OCI-LY1 (cell line): ENCODE data around the gene ZFYVE16.
"Not testable (repeated sequence)": the region's sequence is repeated elsewhere in the genome, so short reads cannot be mapped to it uniquely, and the experiment has no call there.

Experiments used
- H2AFZ ChIP-seq: fragments of 200-600 bp; sonication (generic), shearing (Covaris generic); 2 replicates; pipeline ENCODE4 v1.6.0; 2014; ENCODE audit warnings: antibody characterized with exemption, mild to moderate bottlenecking, low read length
- H3F3A ChIP-seq: fragments of 200-600 bp; sonication (generic), shearing (Covaris generic); 2 replicates; pipeline ENCODE4 v1.6.0; 2014; ENCODE audit warnings: mild to moderate bottlenecking, antibody characterized with exemption, low read length, moderate library complexity; ENCODE audit not compliant: insufficient read depth
- H3K27ac ChIP-seq: fragments of 200-600 bp; sonication (generic); 2 replicates; pipeline ENCODE4 v1.5.1; 2014; ENCODE audit warnings: low read length, mixed run types, mild to moderate bottlenecking, low read depth; ENCODE audit not compliant: poor library complexity, severe bottlenecking
- H3K27me3 ChIP-seq: fragments of 200-600 bp; sonication (generic); 2 replicates; pipeline ENCODE4 v1.6.0; 2014; ENCODE audit warnings: antibody characterized with exemption, mild to moderate bottlenecking, low read length, moderate library complexity; ENCODE audit not compliant: insufficient read depth
- H3K36me3 ChIP-seq: fragments of 200-600 bp; sonication (generic); 2 replicates; pipeline ENCODE4 v1.6.1; 2014; ENCODE audit warnings: mild to moderate bottlenecking, antibody characterized with exemption, low read length, moderate library complexity, mixed read lengths; ENCODE audit not compliant: insufficient read depth
- H3K4me1 ChIP-seq: fragments of 200-600 bp; sonication (generic); 2 replicates; pipeline ENCODE4 v1.5.1; 2014; ENCODE audit warnings: mild to moderate bottlenecking, low read length, moderate library complexity; ENCODE audit not compliant: insufficient read depth, severe bottlenecking
- H3K4me2 ChIP-seq: fragments of 200-600 bp; sonication (generic), shearing (Covaris generic); 2 replicates; pipeline ENCODE4 v1.6.1; 2014; ENCODE audit warnings: low read length
- H3K4me3 ChIP-seq: fragments of 200-600 bp; sonication (generic); 2 replicates; pipeline ENCODE4 v1.5.1; 2014; ENCODE audit warnings: low read length, low read depth, mild to moderate bottlenecking, mixed read lengths; ENCODE audit not compliant: poor library complexity, severe bottlenecking
- H3K79me2 ChIP-seq: fragments of 200-600 bp; shearing (Covaris generic); 2 replicates; pipeline ENCODE4 v1.6.1; 2016; ENCODE audit warnings: mixed run types, low read length, mixed read lengths; ENCODE audit not compliant: insufficient read depth
- H3K9ac ChIP-seq: fragments of 200-600 bp; sonication (generic), shearing (Covaris generic); 2 replicates; pipeline ENCODE4 v1.6.1; 2014; ENCODE audit warnings: mild to moderate bottlenecking, low read length, mixed read lengths
- H3K9me2 ChIP-seq: fragments of 200-600 bp; sonication (generic), shearing (Covaris generic); 2 replicates; pipeline ENCODE4 v1.6.1; 2014; ENCODE audit warnings: low read depth, mild to moderate bottlenecking, low read length, mixed read lengths
- H3K9me3 ChIP-seq: fragments of 200-600 bp; shearing (Covaris generic); 2 replicates; pipeline ENCODE4 v1.6.1; 2014; ENCODE audit warnings: low read length, mixed read lengths
- H4K20me1 ChIP-seq: fragments of 200-600 bp; sonication (generic), shearing (Covaris generic); 2 replicates; pipeline ENCODE4 v1.6.0; 2016; ENCODE audit warnings: mild to moderate bottlenecking, low read length; ENCODE audit not compliant: insufficient read depth
- CTCF ChIP-seq: fragments of 200-600 bp; sonication (generic), shearing (Covaris generic); IDR thresholded peaks from 2 replicates; pipeline ENCODE4 v1.5.1; 2017; ENCODE audit warnings: mild to moderate bottlenecking, antibody characterized with exemption, low read length, moderate library complexity, mixed read lengths
- EZH2 ChIP-seq: fragments of 200-600 bp; sonication (generic), shearing (Covaris generic); IDR thresholded peaks from 2 replicates; pipeline ENCODE4 v1.8.0; 2017; ENCODE audit warnings: borderline replicate concordance, mixed run types, mild to moderate bottlenecking, antibody characterized with exemption, low read length, moderate library complexity, mixed read lengths

The ZFYVE16 gene

GRCh38 chr5:80399526-80400239 is 8.2 kb upstream of the ZFYVE16 start:
- H3K27me3 ChIP-seq = no peaks in the 10 kb centered on the region
- TF ChIP-seq EZH2 (no peak), CTCF (no peak)
- no peak overlapping the region for H3K27ac ChIP-seq
- H3K9ac ChIP-seq = no peak overlapping the region
- no peaks in the 10 kb centered on the region for H4K20me1 ChIP-seq
- H3K9me2 ChIP-seq = no peaks in the 10 kb centered on the region
- no peaks in the 10 kb centered on the region for H3K79me2 ChIP-seq
- no peaks in the 10 kb centered on the region for H3F3A ChIP-seq
- peaks cover 10% of the 10 kb centered on the region for H3K4me1 ChIP-seq
- H3K36me3 ChIP-seq = no peaks in the 10 kb centered on the region
- H2AFZ ChIP-seq = peak overlapping the region; percentile 54; the same call in 1 of the 2 replicates
- H3K4me3 ChIP-seq = no peak overlapping the region
- H3K4me2 ChIP-seq = no peak overlapping the region
- no peaks in the 10 kb centered on the region for H3K9me3 ChIP-seq

GRCh38 chr5:80400368-80400767 is 7.5 kb upstream of the ZFYVE16 start:
- H3K27ac ChIP-seq, H3K27me3 ChIP-seq: not testable (repeated sequence)

DNA sequence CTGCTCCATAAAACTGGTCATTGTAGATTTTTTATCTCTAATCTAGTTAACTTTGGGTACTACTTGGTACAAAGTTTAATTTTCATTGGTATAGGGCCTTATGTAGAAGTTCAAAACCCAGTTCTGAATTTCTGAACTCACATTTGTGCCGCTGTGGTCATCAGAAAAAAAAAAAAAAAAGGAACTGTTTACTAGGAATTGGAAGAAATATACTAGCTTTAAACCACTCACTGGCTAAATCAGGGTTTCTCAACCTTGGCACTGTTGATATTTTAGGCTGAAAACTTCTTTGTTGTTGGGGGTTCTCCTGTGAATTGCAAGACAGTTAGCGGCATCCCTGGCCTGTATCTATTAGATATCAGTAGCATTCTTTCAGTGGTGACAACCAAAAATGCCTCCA is 4.1 kb upstream of the ZFYVE16 start:
- Histone ChIP-seq H4K20me1 (no peaks in the 10 kb centered on the region), H3K27ac (no peak overlapping the region), H3K9me3 (no peaks in the 10 kb centered on the region), H3K4me1 (peaks cover 19% of the 10 kb centered on the region), H3F3A (no peaks in the 10 kb centered on the region), H3K4me3 (no peak overlapping the region), H3K9me2 (no peaks in the 10 kb centered on the region), H3K4me2 (no peak overlapping the region), H3K27me3 (no peaks in the 10 kb centered on the region), H2AFZ (no peak overlapping the region), H3K79me2 (0 out of 2 replicates have a peak, but pooled peaks cover under 1% of the 10 kb centered on the region), H3K9ac (no peak overlapping the region), H3K36me3 (no peaks in the 10 kb centered on the region)
- TF ChIP-seq CTCF = no peak
- TF ChIP-seq EZH2 = no peak

More at GRCh38 chr5:80400368-80400767, 7.5 kb upstream of the ZFYVE16 start:
- not testable (repeated sequence) for H4K20me1 ChIP-seq, H3K4me3 ChIP-seq, H2AFZ ChIP-seq, H3F3A ChIP-seq, H3K9ac ChIP-seq, H3K79me2 ChIP-seq, H3K4me2 ChIP-seq, H3K9me3 ChIP-seq, H3K4me1 ChIP-seq, H3K36me3 ChIP-seq, H3K9me2 ChIP-seq
